GM13976 (cell line): Measurements from ENCODE around the gene ARMH4.

Experiments used
- DNase-seq: peaks from one replicate; pipeline ENCODE4 v3.0.0; 2012; ENCODE audit warnings: low spot score
- in situ Hi-C: fragments of 300-500 bp; cut with MboI; formaldehyde crosslinking; loops from one replicate; pipeline ENCODE4 v1.12.0; 2022; ENCODE audit warnings: low sequenced_read_pairs, mixed read lengths, inconsistent platforms; ENCODE audit not compliant: unreplicated experiment
- TF ChIP-seq, protein P1 (sequence below): IDR thresholded peaks from 2 replicates; pipeline ENCODE4 v1.5.1; 2012; ENCODE audit warnings: borderline replicate concordance, mild to moderate bottlenecking; ENCODE audit not compliant: insufficient read depth; ENCODE audit errors: extremely low read depth, missing control alignments, control extremely low read depth

Gene ARMH4

GRCh38 chr14:58121530-58122186 lies 30.4 kb downstream of the ARMH4 start:
- no peak for DNase-seq
- TF ChIP-seq, protein P1, sequence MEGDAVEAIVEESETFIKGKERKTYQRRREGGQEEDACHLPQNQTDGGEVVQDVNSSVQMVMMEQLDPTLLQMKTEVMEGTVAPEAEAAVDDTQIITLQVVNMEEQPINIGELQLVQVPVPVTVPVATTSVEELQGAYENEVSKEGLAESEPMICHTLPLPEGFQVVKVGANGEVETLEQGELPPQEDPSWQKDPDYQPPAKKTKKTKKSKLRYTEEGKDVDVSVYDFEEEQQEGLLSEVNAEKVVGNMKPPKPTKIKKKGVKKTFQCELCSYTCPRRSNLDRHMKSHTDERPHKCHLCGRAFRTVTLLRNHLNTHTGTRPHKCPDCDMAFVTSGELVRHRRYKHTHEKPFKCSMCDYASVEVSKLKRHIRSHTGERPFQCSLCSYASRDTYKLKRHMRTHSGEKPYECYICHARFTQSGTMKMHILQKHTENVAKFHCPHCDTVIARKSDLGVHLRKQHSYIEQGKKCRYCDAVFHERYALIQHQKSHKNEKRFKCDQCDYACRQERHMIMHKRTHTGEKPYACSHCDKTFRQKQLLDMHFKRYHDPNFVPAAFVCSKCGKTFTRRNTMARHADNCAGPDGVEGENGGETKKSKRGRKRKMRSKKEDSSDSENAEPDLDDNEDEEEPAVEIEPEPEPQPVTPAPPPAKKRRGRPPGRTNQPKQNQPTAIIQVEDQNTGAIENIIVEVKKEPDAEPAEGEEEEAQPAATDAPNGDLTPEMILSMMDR = no peak
- in situ Hi-C loops = no loop called here

DNA sequence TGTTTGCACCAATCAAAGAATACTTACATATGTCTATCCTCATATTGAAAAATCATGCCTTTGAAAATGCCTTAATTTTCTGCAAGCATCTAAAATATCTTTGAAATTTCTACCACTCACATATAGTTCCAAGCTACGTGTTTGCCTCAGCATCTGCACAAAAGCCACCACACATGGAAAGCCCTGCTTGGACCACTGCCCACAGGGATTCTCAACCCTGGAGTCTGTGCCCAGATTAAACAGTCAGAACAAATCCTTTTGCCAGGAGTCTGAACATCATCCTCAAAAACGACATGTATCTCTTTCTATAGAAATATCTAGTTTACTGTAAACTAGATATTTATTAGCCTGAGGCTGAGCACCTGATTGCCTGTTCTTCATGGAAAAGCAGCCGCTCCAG lies 32.6 kb downstream of the ARMH4 start:
- in situ Hi-C loops = no loop called here
- TF ChIP-seq, protein P1 = no peak
- DNase-seq = no peak

DNA sequence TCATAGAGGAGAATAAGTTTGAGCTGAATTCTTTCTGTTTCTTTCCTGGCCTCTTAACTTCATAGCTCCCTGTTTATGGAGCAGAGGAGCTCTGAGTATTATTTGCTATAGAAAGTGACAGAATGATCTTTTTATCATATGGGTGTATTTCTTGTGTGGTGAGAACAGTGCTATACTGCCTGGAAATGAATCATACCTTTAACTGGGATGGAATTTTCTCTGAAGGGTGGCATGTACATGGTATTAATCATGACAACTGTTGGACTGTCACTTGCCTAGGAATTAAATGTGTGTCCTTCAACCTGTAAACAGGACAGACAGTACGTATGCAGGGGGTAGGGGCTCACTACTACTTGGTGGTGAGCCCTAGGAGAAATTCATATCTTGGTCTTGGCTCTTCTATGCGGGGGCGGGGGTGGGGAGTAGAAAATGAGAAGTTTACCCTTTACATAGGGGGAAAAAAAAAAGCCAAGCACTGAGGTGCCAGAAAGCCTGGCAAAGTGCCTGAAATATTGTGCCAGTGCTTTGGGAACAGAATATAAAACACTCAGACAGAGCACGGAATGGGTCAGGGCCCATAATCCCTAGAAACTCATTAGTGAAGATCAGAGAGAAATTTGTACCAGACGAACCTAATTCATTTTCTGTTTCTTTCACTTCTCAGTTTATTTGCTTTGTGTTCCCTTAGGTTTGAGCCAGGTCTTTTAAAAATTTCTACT lies 33.8 kb downstream of the ARMH4 start:
- DNase-seq = no peak
- TF ChIP-seq, protein P1 = no peak
- in situ Hi-C loops = no loop called here

- TF ChIP-seq, protein P1 = no peak
- no peak for DNase-seq
- in situ Hi-C loops = no loop called here
These were observed 42.3 kb downstream of the ARMH4 start for GRCh38 chr14:58109744-58110143.

GRCh38 chr14:58108717-58109116 lies 43.3 kb downstream of the ARMH4 start:
- DNase-seq = no peak
- in situ Hi-C loops = no loop called here
- TF ChIP-seq, protein P1 = no peak

- in situ Hi-C loops = no loop called here
- DNase-seq = peak; percentile 48
- TF ChIP-seq, protein P1 = peak; percentile 60
These were observed 44.0 kb downstream of the ARMH4 start for GRCh38 chr14:58107947-58108552.
